GM23338 (cell line): ENCODE data around the gene FAM53A. TPM values are rescaled to one million over a fixed set of nuclear protein-coding genes. Genes with fewer than 3 reads are reported as not detected.

Experiments used
- ATAC-seq: fragments of 200-7000 bp; cut with Tn5 transposase; 3 replicates; pipeline ENCODE4 v1.9.1; 2020
- DNase-seq: peaks from one replicate; pipeline ENCODE4 v3.0.0-alpha.2; 2015; ENCODE audit warnings: low spot score
- H2AFZ ChIP-seq: fragments of 200-600 bp; sonication (generic); 2 replicates; pipeline ENCODE4 v1.8.0; 2016; ENCODE audit warnings: antibody characterized with exemption, mild to moderate bottlenecking, moderate library complexity
- H3F3A ChIP-seq: fragments of 200-600 bp; sonication (generic); replicated peaks from 2 replicates; pipeline ENCODE4 v1.8.0; 2017; ENCODE audit warnings: antibody characterized with exemption, mixed run types, low read depth
- H3K27ac ChIP-seq: fragments of 200-600 bp; sonication (generic); 2 replicates; pipeline ENCODE4 v1.6.1; 2016; ENCODE audit warnings: low read depth
- H3K27me3 ChIP-seq: fragments of 200-600 bp; sonication (generic); 2 replicates; pipeline ENCODE4 v1.8.0; 2016; ENCODE audit warnings: mild to moderate bottlenecking, mixed run types, moderate library complexity; ENCODE audit not compliant: insufficient read depth
- H3K36me3 ChIP-seq: fragments of 200-600 bp; sonication (generic); 2 replicates; pipeline ENCODE4 v1.8.0; 2016; ENCODE audit warnings: mild to moderate bottlenecking; ENCODE audit not compliant: insufficient read depth
- H3K4me1 ChIP-seq: fragments of 200-600 bp; sonication (generic); 2 replicates; pipeline ENCODE4 v1.8.0; 2016; ENCODE audit warnings: mild to moderate bottlenecking, moderate library complexity; ENCODE audit not compliant: insufficient read depth
- H3K4me2 ChIP-seq: fragments of 200-600 bp; sonication (generic); 2 replicates; pipeline ENCODE4 v1.7.1; 2017; ENCODE audit warnings: mixed run types
- H3K4me3 ChIP-seq: fragments of 200-600 bp; sonication (generic); 2 replicates; pipeline ENCODE4 v1.6.1; 2016; ENCODE audit warnings: mixed run types
- H3K79me2 ChIP-seq: fragments of 200-600 bp; sonication (generic); replicated peaks from 2 replicates; pipeline ENCODE4 v1.8.0; 2017; ENCODE audit warnings: mild to moderate bottlenecking; ENCODE audit not compliant: insufficient read depth
- H3K9me2 ChIP-seq: fragments of 200-600 bp; sonication (generic); 2 replicates; pipeline ENCODE4 v1.8.0; 2017; ENCODE audit not compliant: insufficient read depth
- H4K20me1 ChIP-seq: fragments of 200-600 bp; sonication (generic); replicated peaks from 2 replicates; pipeline ENCODE4 v1.8.0; 2017; ENCODE audit warnings: mild to moderate bottlenecking; ENCODE audit not compliant: insufficient read depth
- H3K27ac Mint-ChIP-seq: 2 replicates; pipeline ENCODE4 v1.8.0; 2020; ENCODE audit warnings: inconsistent platforms, mild to moderate bottlenecking, moderate library complexity, mixed read lengths
- H3K27me3 Mint-ChIP-seq: 3 replicates; pipeline ENCODE4 v1.8.0; 2022; ENCODE audit warnings: low read depth, mild to moderate bottlenecking, moderate library complexity, mixed read lengths, inconsistent platforms; ENCODE audit not compliant: insufficient read depth, poor library complexity
- H3K36me3 Mint-ChIP-seq: 3 replicates; pipeline ENCODE4 v1.8.0; 2021; ENCODE audit warnings: low read depth, mild to moderate bottlenecking, inconsistent platforms, moderate library complexity, mixed read lengths
- H3K4me1 Mint-ChIP-seq: 3 replicates; pipeline ENCODE4 v1.8.0; 2020; ENCODE audit warnings: mild to moderate bottlenecking, inconsistent platforms, mixed read lengths
- H3K4me3 Mint-ChIP-seq: 3 replicates; pipeline ENCODE4 v1.8.0; 2021; ENCODE audit warnings: moderate library complexity, mild to moderate bottlenecking, inconsistent platforms, mixed read lengths
- H3K9me3 Mint-ChIP-seq: 3 replicates; pipeline ENCODE4 v1.8.0; 2020; ENCODE audit warnings: moderate library complexity, mild to moderate bottlenecking, inconsistent platforms, mixed read lengths
- EZH2 ChIP-seq: fragments of 200-600 bp; sonication (generic); IDR thresholded peaks from one replicate; pipeline ENCODE4 v1.8.0; 2017; ENCODE audit warnings: antibody characterized with exemption, mild to moderate bottlenecking, low read depth; ENCODE audit not compliant: unreplicated experiment
- ZNF114 ChIP-seq: fragments of 250-450 bp; sonication (Bioruptor Pico); IDR thresholded peaks from 2 replicates; pipeline ENCODE4 v1.5.0; 2020; ENCODE audit warnings: mild to moderate bottlenecking, moderate library complexity
- ZNF462 ChIP-seq: fragments of 250-450 bp; sonication (Bioruptor Pico); IDR thresholded peaks from 2 replicates; pipeline ENCODE4 v1.5.0; 2020; ENCODE audit warnings: mild to moderate bottlenecking, moderate library complexity
- polyA plus RNA-seq: library from polyadenylated mRNA; unstranded; fragments of >200 nt; fragmentation: Nextera tagmentation; extraction: Ambion mirVana; gene quantifications from 2 replicates; pipeline ENCODE4 v1.2.1, GENCODE V29; 2016
- total RNA-seq: library from RNA; depleted of rRNA; stranded (reverse); fragments of >200 nt; shearing (Covaris generic); gene quantifications from 2 replicates; pipeline ENCODE4 v1.2.3, GENCODE V29; 2014

Gene FAM53A
- total and polyA plus RNA-seq, 2 experiments from 2014 or later: 1.1 to 3.1 TPM

- no peak for TF ChIP-seq ZNF462 (CRISPR knock-in tag)
These were observed 7.7 kb upstream of the FAM53A start (continued) for GRCh38 chr4:1691737-1692373.

GRCh38 chr4:1690698-1691097, 6.6 kb upstream of the FAM53A start:
- ATAC-seq: no peak
- Histone ChIP-seq H3K4me3 (no peak overlapping the region), H3K36me3 (peaks cover 21% of the 10 kb centered on the region), H3F3A (no peaks in the 10 kb centered on the region), H3K27ac (no peak overlapping the region), H3K4me2 (no peak overlapping the region), H4K20me1 (peaks cover 19% of the 10 kb centered on the region), H2AFZ (no peak overlapping the region), H3K79me2 (no peaks in the 10 kb centered on the region; the same call in 1 of the 2 replicates), H3K9me2 (no peaks in the 10 kb centered on the region), H3K4me1 (no peaks in the 10 kb centered on the region), H3K27me3 (no peaks in the 10 kb centered on the region)
- Mint-ChIP-seq H3K27ac (no peak overlapping the region), H3K4me1 (no peaks in the 10 kb centered on the region; the same call in 2 of the 3 replicates), H3K36me3 (peaks cover 59% of the 10 kb centered on the region), H3K9me3 (no peaks in the 10 kb centered on the region), H3K4me3 (no peak overlapping the region; the same call in 2 of the 3 replicates), H3K27me3 (no peaks in the 10 kb centered on the region)
- TF ChIP-seq EZH2 (no peak), ZNF114 (CRISPR knock-in tag) (no peak)
- no peak for DNase-seq
